ENCODE measurements around the gene RSBN1L. TPM values are rescaled to one million over a fixed set of nuclear protein-coding genes. Genes with fewer than 3 reads are reported as not detected.

The RSBN1L gene
- polyA plus RNA-seq, 4 donors: 30.2 to 34.7 (median 33.4) TPM

DNA sequence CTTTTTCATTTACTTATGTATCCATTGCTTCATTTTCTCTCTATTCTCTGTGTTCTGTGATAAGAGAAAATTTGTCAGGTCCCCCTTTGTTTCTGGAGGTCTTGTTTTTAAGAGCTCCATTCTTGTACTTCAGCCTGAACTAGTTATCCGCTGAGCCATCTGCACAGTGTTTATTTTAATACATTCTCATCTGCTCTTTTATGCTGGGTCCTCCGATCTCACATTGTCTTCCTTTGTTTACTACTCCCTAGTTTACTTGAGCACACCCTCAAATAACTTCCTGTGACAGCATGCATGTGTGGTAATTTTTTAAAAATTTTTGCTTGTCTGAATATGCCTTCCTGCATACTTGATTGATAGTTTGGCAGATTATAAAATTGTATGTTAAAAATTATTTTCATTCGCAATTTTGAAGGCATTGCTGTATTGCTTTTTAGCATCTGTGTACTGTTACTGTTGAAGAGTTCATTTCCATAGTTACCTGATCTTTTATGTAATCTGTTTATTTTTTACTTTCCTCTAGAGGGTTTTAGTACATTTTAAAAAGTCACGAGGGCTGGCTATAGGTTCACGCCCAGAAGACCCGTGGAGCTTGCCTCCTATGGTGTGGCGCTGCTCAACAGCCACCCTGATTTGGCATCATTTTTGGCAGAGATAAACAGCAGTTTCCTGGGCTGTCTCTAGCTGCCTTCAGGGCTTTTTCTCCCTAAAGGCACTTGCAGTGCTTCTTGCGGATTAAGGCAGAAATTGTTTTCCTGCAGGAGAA lies 31.9 kb downstream of the RSBN1L start:
- DNase-seq (ENCODE audit: low read depth in 4 of 4, low spot score in 3 of 4): no peak

DNA sequence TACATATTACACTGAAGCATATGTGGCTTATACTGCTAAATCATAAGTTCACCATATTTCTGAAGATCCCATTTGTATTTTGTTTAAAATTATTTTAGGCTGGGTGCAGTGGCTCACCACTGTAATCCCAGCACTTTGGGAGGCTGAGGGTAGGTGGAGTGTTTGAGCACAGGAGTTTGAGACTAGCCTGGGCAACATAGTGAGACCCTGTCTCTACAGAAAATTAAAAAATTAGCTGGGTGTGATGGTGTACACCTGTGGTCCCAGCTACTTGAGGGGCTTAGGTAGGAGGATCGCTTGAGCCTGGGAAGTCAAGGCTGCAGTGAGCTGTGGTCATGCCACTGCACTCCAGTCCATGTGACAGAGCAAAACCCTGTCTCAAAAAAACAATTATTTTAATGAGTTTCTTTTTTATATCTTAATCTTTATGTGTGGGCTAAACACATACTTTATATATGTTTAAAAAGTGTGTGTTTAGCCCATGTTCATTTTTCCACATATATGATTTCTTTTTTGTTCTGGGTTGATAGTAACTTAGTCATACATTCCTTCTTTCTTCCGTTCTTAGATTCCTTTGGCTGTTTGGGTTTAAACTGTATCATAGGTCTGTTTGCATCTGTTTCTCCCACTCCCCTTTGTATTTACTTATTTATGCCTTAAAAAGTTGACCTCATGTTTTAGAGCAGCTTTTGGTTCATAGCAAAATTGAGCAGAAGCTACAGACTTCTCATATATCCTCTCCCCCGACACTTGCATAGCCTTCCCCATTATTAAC lies 33.5 kb downstream of the RSBN1L start:
- no peak for DNase-seq (ENCODE audit: low read depth in 4 of 4, low spot score in 3 of 4)

DNA sequence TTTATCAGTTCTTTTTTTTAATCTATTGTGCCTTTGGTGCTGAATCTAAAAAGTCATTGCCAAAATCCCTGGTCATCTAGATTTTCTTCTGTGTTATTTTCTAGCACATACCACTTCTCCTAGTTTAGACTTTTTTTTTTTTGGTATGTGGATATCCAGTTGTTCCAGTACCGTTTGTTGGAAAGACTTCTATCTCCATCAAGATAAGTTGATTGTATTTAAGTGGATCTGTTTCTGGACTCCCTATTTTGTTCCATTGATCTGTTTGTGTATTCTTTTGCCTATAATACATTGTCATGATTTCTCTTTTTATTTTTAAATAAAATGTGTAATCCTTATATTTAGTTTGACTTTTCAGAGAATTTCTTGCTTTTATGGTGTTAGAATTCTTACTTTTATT lies 35.5 kb downstream of the RSBN1L start:
- DNase-seq (ENCODE audit: low read depth in 4 of 4, low spot score in 3 of 4): no peak

DNA sequence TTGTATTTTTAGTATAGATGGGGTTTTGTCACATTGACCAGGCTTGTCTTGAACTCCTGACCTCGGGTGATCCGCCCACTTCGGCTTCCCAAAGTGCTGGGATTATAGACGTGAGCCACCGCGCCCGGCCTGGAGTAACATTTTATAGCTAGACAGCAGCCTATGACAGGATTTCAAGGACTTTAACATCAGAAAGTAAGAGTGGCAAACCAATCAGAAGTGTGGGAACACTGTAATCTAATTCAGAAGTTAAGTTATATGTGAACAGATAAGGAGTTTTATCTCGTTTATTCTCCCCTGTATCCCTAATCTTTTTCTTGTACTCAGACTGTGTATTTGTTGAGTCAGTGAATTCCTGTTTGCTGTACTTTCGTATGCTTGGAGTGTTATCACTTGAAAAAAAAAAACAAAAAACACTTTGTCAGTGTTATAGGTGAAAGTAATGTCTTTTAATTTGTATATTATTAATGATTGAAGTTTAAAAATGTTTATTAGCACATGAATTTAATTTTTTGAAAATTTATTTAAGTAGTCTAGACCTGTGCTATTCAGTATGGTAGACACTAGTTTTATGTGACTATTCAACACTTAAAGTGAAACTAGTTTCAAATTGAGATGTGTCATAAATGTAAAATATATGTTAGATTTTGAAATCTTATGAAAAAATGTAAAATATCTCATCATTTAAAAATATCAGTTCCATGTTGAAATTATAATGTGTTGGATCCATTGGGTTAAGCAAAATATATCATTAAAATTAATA lies 38.6 kb downstream of the RSBN1L start:
- no peak for DNase-seq (ENCODE audit: low read depth in 4 of 4, low spot score in 3 of 4)

DNA sequence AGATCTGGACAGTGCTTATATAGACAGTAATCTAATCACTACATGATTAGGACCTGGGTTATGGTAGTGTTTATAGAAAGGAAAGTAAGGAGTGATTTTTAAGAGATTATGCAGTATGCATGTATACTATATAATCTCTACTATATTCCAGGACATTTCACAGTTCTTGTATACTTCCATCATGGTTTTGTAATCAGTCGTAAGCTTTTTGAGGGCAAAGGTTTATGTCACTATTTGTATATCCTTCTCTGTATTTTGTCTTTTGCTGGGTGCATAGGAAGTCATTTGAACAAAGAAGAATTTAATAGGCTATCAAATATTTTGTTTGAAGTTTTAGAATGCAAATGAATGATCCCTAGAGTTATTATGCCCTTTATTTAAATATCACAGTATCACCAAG lies 39.2 kb downstream of the RSBN1L start:
- DNase-seq (ENCODE audit: low read depth in 4 of 4, low spot score in 3 of 4): no peak

DNA sequence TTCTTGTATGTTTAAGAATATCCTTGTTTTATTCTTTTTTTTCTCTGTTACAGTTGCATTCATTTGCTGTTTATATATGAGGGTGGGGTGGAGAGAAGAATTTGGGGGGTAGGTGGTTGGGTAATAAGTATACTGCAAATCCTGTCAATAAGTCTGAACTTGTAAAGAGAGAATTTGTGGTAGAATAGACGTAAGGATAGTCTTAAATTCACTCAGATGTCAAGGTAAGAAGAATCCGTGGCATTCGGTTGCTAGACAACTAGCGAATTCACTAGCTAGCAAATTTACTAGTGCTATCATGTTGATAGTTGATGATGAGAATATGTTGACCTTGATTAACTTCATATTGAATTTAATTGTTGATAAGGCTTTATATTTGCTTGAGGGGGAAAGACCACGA lies 40.7 kb downstream of the RSBN1L start:
- no peak for DNase-seq (ENCODE audit: low read depth in 4 of 4, low spot score in 3 of 4)

DNA sequence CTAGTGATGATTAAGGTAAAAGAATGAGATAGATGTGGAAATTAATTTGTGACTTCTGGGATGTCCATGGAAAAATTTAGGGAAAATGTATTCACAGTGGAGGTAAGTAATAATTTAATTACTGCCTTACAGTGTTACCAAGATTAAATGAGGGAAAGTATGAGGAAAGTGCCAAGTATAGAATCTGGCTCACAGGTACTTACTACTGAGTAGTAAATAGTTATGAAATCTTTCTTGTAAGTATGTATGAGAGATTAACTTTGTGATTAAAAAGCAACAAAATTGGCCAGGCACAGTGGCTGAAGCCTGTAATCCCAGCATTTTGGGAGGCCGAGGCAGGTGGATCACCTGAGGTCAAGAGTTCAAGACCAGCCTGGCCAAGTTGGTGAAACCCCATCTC lies 42.1 kb downstream of the RSBN1L start:
- no peak for DNase-seq (ENCODE audit: low read depth in 4 of 4, low spot score in 3 of 4)

DNA sequence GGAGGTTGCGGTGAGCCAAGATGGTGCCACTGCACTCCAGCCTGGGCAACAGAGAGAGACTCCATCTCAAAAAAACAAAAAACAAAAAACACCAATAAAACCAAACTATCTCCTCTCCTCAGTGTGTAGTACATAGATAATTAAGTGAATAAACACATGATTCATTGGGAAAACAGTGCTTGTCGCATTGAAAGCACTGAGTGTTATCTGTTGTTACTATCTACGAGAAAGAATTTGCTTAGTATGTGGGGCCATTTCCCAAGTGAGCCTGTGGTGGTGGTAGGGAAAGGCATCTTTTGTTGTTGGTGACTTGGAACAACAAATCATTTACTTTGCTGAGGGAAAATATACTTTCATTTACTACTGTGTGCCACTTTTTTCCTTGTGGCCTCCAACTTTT lies 42.6 kb downstream of the RSBN1L start:
- no peak for DNase-seq (ENCODE audit: low read depth in 4 of 4, low spot score in 3 of 4)

DNA sequence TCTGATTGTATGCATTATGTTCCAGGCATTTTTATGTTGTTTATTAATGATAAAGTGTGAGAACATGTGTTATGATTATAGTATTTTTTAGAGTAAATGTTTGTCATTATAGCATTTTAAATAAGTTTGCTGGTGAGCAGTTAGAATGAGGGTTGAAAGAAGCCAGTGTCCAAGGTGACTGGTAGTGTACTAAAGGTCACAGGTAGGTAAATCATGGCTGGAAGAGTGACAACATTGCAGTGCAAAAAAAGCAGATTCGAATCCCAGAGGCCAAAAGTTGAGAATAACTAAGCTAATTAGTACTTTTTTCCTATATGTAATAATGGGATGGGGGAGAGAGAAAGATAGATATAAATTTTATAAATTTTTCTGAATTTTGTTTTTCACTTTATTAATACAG lies 44.0 kb downstream of the RSBN1L start:
- no peak for DNase-seq (ENCODE audit: low read depth in 4 of 4, low spot score in 3 of 4)

DNA sequence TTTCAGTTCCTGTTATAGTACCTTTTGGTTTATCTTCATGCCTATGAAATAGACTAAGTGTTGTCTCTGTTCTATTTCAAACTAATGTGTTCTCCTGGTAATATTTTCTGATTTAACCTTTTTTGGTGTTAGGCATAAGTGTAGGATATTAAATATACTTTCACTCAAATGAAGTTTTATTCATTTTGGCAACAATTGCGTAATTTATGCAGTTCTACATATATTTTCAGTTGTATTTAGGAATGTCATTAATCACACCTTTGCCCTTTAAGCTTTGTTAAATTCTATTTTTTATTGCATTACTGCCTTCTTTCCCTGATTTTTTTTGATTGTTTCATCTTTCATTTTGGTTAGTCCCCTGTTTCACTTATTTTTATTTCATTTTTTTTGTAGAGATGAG lies 47.3 kb downstream of the RSBN1L start:
- no peak for DNase-seq (ENCODE audit: low read depth in 4 of 4, low spot score in 3 of 4)

DNA sequence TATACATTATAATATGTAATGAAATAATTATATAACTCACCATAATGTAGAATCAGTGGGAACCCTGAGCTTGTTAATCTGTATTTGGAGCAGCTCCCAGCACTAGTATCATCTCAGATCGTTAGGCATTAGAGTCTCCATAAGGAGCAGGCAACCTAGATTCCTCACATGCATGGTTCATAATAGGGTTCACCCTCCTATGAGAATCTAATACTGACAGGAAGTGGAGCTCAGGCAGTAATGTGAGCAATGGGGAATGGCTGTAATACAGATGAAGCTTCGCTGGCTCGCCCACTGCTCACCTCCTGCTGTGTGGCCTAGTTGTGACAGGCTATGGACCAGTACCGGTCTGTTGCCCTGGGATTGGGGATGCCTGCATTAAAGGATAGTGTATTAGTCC lies 49.5 kb downstream of the RSBN1L start:
- no peak for DNase-seq (ENCODE audit: low read depth in 4 of 4, low spot score in 3 of 4)

DNA sequence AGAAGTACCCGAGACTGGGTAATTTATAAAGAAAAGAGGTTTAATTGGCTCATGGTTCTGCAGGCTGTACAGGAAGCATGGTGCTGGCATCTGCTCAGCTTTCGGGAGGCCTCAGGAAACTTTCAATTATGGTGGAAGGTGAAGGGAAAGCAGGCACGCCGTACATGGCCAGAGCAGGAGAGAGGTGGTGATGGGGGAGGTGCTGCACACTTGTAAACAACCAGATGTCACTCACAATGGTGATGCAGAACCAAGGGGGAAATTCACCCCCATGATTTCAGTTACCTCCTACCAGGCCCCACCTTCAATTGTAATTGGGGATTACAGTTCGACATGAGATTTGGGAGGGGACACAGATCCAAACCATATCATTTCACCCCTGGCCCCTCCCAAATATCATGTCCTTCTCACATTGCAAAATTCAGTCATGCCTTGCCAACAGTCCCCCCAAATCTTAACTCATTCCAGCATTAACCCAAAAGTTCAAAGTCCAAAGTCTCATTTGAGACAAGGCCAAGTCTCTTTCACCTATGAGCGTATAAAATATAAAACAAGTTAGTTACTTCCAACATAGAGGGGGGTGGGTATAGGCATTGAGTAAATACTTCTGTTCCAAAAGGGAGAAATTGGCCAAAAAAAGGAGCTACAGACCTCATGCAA lies 50.0 kb downstream of the RSBN1L start:
- DNase-seq (ENCODE audit: low read depth in 4 of 4, low spot score in 3 of 4): no peak

DNA sequence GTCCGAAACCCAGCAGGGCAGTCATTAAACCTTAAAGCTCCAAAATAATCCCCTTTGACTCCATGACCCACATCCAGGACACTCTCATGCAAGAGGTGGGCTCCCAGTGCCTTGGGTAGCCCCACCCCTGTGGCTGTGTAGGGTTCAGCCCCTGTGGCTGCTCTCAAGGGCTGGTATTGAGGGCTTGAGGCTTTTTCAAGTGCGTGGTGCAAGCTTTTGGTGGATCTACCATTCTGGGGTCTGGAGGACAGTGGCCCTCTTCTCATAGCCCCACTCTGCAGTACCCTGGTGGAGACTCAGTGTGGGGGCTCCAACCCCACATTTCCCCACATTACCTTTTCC lies 50.5 kb downstream of the RSBN1L start:
- DNase-seq (ENCODE audit: low read depth in 4 of 4, low spot score in 3 of 4): no peak

DNA sequence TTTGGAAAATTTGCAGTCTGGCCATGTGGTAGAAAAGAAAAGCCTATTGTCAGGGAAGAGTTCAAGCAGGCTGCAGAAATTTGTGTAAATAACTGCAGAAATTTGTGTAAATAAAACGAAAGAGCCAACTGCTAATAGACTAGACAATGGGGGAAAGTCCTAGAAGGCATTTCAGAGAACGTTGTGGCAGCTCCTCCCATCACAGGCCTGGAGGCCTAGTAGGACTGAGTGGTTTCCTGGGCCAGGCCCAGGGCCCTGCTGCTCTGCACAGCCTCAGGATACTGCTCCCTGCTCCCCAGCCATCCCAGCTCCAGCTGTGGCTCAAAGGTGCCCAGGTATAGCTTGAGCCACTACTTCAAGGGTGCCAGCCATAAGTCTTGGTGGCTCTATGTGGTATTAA lies 50.9 kb downstream of the RSBN1L start:
- no peak for DNase-seq (ENCODE audit: low read depth in 4 of 4, low spot score in 3 of 4)

DNA sequence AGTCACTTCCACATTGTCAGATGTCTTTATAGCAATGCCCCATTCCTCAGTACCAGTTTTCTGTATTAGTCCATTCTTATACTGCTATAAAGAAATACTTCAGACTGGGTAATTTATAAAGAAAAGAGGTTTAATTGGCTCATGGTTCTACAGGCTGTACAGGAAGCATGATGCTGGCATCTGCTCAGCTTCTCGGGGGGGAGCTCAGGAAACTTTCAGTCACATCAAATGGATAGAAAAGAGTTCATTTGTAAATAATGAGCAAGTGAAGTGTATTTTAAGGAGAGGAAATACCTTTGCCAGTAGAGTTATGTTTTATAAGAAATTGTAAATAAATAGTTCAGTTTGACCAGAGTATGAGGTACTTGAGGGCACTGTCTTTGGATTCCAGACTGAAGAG lies 51.5 kb downstream of the RSBN1L start:
- DNase-seq (ENCODE audit: low read depth in 4 of 4, low spot score in 3 of 4): no peak

DNA sequence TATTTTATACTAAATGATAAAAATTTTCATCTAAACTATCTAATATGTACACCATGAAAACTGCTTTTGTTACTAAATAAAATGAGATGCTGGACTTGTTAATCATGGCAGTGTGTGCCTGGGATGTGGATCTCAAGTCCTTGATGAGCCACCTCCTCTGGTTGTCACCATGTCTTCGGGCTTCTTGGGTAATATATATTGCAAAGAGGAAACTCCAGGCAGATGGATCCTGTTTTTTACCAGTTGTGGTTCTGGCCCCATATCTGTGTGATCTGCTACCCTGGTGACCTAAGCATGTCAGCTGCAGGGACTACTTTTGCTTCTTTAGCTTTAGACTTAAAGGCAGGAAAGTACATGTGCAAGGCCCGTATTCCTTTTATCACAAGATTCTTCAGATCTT lies 55.8 kb downstream of the RSBN1L start:
- DNase-seq (ENCODE audit: low read depth in 4 of 4, low spot score in 3 of 4): no peak

DNA sequence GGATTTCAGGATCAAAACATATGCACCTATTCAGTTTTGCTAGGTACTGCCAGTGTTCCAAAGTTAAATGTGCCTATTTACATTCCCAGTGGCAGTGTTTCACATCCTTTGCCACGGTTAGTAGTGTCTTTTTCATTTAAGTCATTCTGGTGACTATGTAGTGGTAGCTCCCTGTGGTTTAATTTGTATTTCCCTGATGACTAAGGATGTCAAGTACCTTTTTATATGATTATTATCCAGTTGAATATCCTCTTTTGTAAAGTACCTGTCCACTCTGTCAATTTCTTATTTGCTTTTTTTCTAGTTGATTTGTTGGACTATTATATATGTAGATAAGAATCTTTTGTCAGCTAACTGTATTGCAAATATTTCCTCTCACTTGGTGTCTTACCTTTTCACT lies 56.9 kb downstream of the RSBN1L start:
- no peak for DNase-seq (ENCODE audit: low read depth in 4 of 4, low spot score in 3 of 4)

DNA sequence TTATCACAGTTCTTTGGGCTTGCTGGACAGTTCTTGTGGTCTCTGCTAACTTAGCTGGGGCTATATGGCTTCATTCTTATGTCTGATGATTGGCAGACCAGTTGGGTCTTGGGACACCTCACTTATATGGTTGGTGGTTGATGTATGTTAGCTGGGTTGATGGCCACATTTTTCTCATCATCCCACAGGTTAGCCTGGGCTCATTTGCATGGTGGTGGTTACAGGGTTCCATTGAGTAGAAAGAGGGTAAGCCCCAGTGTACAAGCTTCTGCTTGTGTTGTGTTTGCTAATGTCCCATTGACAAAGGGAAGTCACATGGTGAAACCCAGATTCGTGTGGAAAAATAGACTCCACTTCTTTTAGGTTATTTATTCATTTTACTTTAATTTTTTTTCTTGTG lies 61.3 kb downstream of the RSBN1L start:
- no peak for DNase-seq (ENCODE audit: low read depth in 4 of 4, low spot score in 3 of 4)

DNA sequence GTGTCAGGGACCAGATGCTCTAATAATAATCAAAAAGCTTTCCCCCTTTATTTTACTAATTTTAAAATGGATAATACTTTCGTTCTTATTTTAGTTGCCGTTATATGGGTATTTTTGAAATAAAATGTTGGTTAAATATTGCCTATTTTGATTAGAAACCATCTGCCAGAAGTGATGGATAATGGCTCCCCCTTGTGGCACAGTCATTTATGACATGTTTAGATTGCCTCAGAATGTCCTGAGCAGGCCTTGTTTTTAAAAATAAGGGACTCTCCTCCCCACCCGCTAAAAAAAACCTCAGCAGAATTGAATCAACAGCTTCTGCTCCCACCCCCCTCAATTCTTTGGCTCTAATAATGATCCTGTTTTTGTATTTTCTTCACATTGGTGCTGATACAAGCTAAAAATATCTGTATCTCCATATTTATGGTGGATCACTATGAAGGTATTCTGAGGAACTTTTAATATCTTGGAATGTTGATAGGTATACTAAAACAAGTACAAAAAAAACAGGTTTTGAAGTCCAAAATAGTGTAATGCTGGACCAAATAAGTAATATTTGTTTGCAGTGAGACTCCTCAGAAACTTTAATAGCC lies 63.1 kb downstream of the RSBN1L start:
- peak; percentile 29 to 48 (median 34) for DNase-seq (ENCODE audit: low read depth in 4 of 4, low spot score in 3 of 4)

DNA sequence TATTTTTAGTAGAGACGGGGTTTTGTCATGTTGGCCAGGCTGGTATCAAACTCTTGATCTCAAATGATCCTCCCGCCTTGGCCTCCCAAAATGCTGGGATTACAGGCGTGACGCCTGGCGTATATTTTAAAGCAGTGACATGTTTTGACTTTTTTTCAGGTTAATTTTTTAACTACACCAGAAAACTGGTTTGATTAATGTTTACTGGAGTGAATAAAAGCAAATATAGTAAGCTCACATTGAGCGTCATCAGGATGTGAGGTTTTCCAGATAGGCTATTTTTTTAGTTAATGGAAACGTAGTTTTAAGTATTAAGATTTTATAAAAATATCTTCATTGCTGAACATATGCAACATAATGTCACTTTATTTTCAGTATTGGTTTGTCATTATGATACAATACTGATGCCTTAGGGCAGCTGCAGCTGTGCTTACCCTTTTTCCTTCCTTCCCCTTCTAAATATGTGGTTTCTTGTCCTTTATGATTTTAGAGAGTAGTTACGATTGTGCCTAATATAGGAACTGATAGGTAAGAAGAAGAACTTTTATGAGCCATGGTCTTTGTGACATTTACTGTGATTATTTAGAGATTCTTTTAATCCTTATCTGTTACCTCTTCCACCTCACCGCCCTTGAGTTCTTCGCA lies 64.7 kb downstream of the RSBN1L start:
- no peak for DNase-seq (ENCODE audit: low read depth in 4 of 4, low spot score in 3 of 4)

Measured in left renal pelvis (tissue), 4 donors.